Adrenal gland (tissue), 12 donors: ENCODE results near the gene JAZF1. TPM values are rescaled to one million over a fixed set of nuclear protein-coding genes. Genes with fewer than 3 reads are reported as not detected.
A peak's percentile ranks its signal among the peaks of the same experiment; 100 is the strongest.

Experiments
- DNase-seq, 7 donors: peaks; one replicate each; pipeline ENCODE4 v3.0.0-alpha.2; 2019 to 2020
- H3K27ac ChIP-seq, 5 donors: fragments of 200-600 bp; sonication (generic) in 4 of 5; 1 replicate in 3 of 5; 2 replicates in 2 of 5; pipeline versions ENCODE4 v1.5.1 to v1.8.0; 2016 to 2020; ENCODE audit warnings: mild to moderate bottlenecking in 1 of 5
- H3K27me3 ChIP-seq: fragments of 200-600 bp; 2 replicates; pipeline ENCODE4 v1.8.0; 2021
- H3K36me3 ChIP-seq, 2 donors: fragments of 200-600 bp; replicated peaks in 1 of 2; 1 replicate in 1 of 2; 2 replicates in 1 of 2; pipeline versions ENCODE4 v1.5.1 to v1.8.0; 2018 to 2022
- H3K4me1 ChIP-seq, 2 donors: fragments of 200-600 bp; replicated peaks in 1 of 2; 1 replicate in 1 of 2; 2 replicates in 1 of 2; pipeline versions ENCODE4 v1.5.1 to v1.8.0; 2018 to 2021
- H3K4me3 ChIP-seq, 4 donors: fragments of 200-600 bp; sonication (generic) in 3 of 4; one replicate each; pipeline ENCODE4 v1.5.1; 2016 to 2018
- H3K9me3 ChIP-seq, 3 donors: fragments of 200-600 bp; sonication (generic) in 1 of 3; replicated peaks in 1 of 3; 1 replicate in 2 of 3; 2 replicates in 1 of 3; pipeline versions ENCODE4 v1.5.1 to v1.8.0; 2016 to 2021
- CTCF ChIP-seq, 6 experiments: fragments of 450-650 bp in 4 of 6; fragments of 200-600 bp in 2 of 6; sonication (generic) in 1 of 6; IDR thresholded peaks; 1 replicate in 5 of 6; 2 replicates in 1 of 6; pipeline versions ENCODE4 v1.5.1 to v1.8.0; 2016 to 2021; ENCODE audit warnings: antibody characterized with exemption in 6 of 6, mild to moderate bottlenecking in 2 of 6, moderate library complexity in 1 of 6
- POLR2A ChIP-seq, 2 donors: fragments of 450-650 bp; IDR thresholded peaks; one replicate each; pipeline ENCODE4 v1.6.1; 2017; ENCODE audit warnings: antibody characterized with exemption in 2 of 2, mild to moderate bottlenecking in 2 of 2, moderate library complexity in 1 of 2
- WGBS, 4 donors: extraction: QIAGEN DNeasy Blood & Tissue Kit in 2 of 4; methylation state at CpG; one replicate each; pipeline versions ENCODE4 v1.1.5 to v1.1.7; 2013 to 2017; 5-methylcytosine and 5-hydroxymethylcytosine counted together
- intact Hi-C, 2 donors: fragments of 100-400 bp; cut with DNase I; formaldehyde crosslinking; loops; one replicate each; pipeline versions ENCODE4 v1.14.1 to v1.15.0; 2022 to 2023
- polyA plus RNA-seq, 3 donors: library from polyadenylated mRNA; stranded (reverse); fragments of 200-250 nt in 2 of 3; fragments of 350-450 nt in 1 of 3; fragmentation: Illumina TruSeq in 1 of 3; extraction: RNeasy Lipid Tissue Mini Kit (QIAGEN cat#74804) in 1 of 3; gene quantifications; one replicate each; pipeline ENCODE4 v1.2.3, GENCODE V29; 2013 to 2014
- total RNA-seq, 9 donors: library from RNA; depleted of rRNA in 4 of 9; stranded (reverse); fragments of >200 nt in 4 of 9; fragments of 120-200 nt in 1 of 9; fragmentation: NEBNext Ultra II Directional in 1 of 9; extraction: Animal tissue kit (Norgen Biotek cat#: 25700) in 1 of 9; gene quantifications; one replicate each; pipeline versions ENCODE4 v1.1.0 to v1.2.4, GENCODE V29; 2013 to 2023
- donor health status: healthy with polysubstance abuse.
- donor health status: Bipolar disorder and iron deficiency.
- donor health status: DM: yes; HTN: yes; CAD: no.
- donor health status: DM: no; HTN: no; CAD: no.
- donor health status: DM: no; HTN: no; CAD: no.
- donor health status: DM: yes; HTN: yes; CAD: no.

The JAZF1 gene
- total and polyA plus RNA-seq, 12 donors, result 18.5 to 192 (median 96.3) TPM

- TF ChIP-seq CTCF (IDR thresholded peaks at IDR 0.05), result no peak
- no peak for TF ChIP-seq POLR2A (IDR thresholded peaks at IDR 0.05)
- peaks cover 11 to 18% of the 10 kb centered on the region in 2 donors for H3K4me1 ChIP-seq
- no peaks in the 10 kb centered on the region for H3K9me3 ChIP-seq
- H3K27me3 ChIP-seq, result no peaks in the 10 kb centered on the region
- DNase-seq, result no peak
- 91 to 94% (median 92%) methylated on average over 5 of the region's 5 CpGs for WGBS, 4 donors
- intact Hi-C loops, result no loop called here
- H3K4me3 ChIP-seq, result no peak overlapping the region
- no peaks in the 10 kb centered on the region for H3K36me3 ChIP-seq
- no peak overlapping the region for H3K27ac ChIP-seq
Measured at GRCh38 chr7:28041508-28042314, 138.9 kb downstream of the JAZF1 start.

DNA sequence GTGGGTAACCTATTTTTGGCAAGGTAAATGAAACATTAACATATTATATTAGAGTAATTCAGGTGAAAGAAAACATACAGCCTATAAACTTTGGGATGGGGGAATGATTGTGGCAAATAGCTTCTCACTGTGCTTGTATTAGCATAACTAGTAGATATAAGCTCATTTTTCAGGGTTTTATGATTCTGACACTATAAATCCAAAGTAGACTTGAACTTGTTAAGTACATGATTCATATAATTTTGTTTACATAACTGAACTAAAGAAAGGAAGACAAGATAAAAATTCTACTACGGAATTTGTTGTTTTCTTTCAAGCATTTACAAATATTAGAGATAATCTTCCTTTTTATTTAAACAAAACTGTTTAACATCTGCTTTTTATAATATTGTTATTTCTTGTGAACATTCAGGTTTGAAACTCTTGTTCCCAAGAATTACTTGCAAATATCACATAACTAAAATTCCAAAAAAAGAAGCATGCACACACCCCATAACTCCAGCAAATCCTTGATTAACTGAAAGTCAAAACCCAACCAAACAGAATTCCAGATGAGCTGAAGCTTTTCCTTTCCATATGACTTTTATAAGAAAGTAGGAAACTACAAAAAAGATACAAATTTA, 142.3 kb downstream of the JAZF1 start:
- 48 to 55% (median 53%) methylated on average over 1 of the region's 1 CpG for WGBS, 4 donors
- Histone ChIP-seq H3K4me1 (peaks cover 17 to 29% of the 10 kb centered on the region in 2 donors), H3K36me3 (no peaks in the 10 kb centered on the region), H3K27ac (peak overlapping the region in 2 of 5 donors; percentile 73 to 78), H3K9me3 (no peaks in the 10 kb centered on the region), H3K4me3 (no peak overlapping the region), H3K27me3 (no peaks in the 10 kb centered on the region)
- intact Hi-C loops, result no loop called here
- DNase-seq, result no peak
- no peak for TF ChIP-seq CTCF (IDR thresholded peaks at IDR 0.05)
- no peak for TF ChIP-seq POLR2A (IDR thresholded peaks at IDR 0.05)

GRCh38 chr7:28037220-28038010, 143.2 kb downstream of the JAZF1 start:
- Histone ChIP-seq H3K36me3 (no peaks in the 10 kb centered on the region), H3K4me3 (no peak overlapping the region), H3K4me1 (peaks cover 17 to 29% of the 10 kb centered on the region in 2 donors), H3K27me3 (no peaks in the 10 kb centered on the region), H3K9me3 (no peaks in the 10 kb centered on the region), H3K27ac (peak overlapping the region; percentile 6 to 84 (median 73))
- intact Hi-C loops, result no loop called here
- DNase-seq, result peak in 5 of 7 donors; percentile 38 to 47 (median 43)
- no peak for TF ChIP-seq CTCF (IDR thresholded peaks at IDR 0.05)
- peak in 1 of 2 donors; percentile 49 for TF ChIP-seq POLR2A (IDR thresholded peaks at IDR 0.05)
- WGBS, 4 donors, result 40 to 54% (median 45%) methylated on average over 6 of the region's 6 CpGs

GRCh38 chr7:28036696-28037095, 143.9 kb downstream of the JAZF1 start:
- intact Hi-C loops, result no loop called here
- 32 to 45% (median 42%) methylated on average over 3 of the region's 3 CpGs for WGBS, 4 donors
- TF ChIP-seq POLR2A (IDR thresholded peaks at IDR 0.05), result no peak
- TF ChIP-seq CTCF (IDR thresholded peaks at IDR 0.05), result no peak
- H3K4me1 ChIP-seq, result peaks cover 17 to 29% of the 10 kb centered on the region in 2 donors
- no peak overlapping the region for H3K4me3 ChIP-seq
- no peaks in the 10 kb centered on the region for H3K9me3 ChIP-seq
- no peaks in the 10 kb centered on the region for H3K36me3 ChIP-seq
- H3K27ac ChIP-seq, result peak overlapping the region; percentile 6 to 84 (median 71)
- DNase-seq, result no peak
- no peaks in the 10 kb centered on the region for H3K27me3 ChIP-seq
